Duodenal mucosa (tissue), 2 donors: ENCODE results near the gene GPR4.
A peak's percentile ranks its signal among the peaks of the same experiment; 100 is the strongest.
"Not testable (repeated sequence)": the region's sequence is repeated elsewhere in the genome, so short reads cannot be mapped to it uniquely, and the experiment has no call there.

Experiments used
- H3K27ac ChIP-seq: one replicate; pipeline ENCODE4 v1.7.0; 2013; ENCODE audit warnings: low read depth, low read length
- H3K27me3 ChIP-seq, 2 donors: one replicate each; pipeline ENCODE4 v1.7.0; 2013; ENCODE audit warnings: low read length in 2 of 2, control low read depth in 1 of 2; ENCODE audit not compliant: insufficient read depth in 2 of 2, control insufficient read depth in 1 of 2
- H3K36me3 ChIP-seq, 2 donors: one replicate each; pipeline ENCODE4 v1.7.0; 2013; ENCODE audit warnings: low read length in 2 of 2, control low read depth in 1 of 2; ENCODE audit not compliant: insufficient read depth in 2 of 2, control insufficient read depth in 1 of 2
- H3K4me1 ChIP-seq, 2 donors: one replicate each; pipeline ENCODE4 v1.7.0; 2013; ENCODE audit warnings: low read length in 2 of 2, control low read depth in 1 of 2; ENCODE audit not compliant: insufficient read depth in 2 of 2, control insufficient read depth in 1 of 2
- H3K4me3 ChIP-seq, 2 donors: one replicate each; pipeline ENCODE4 v1.7.0; 2013; ENCODE audit warnings: low read length in 2 of 2, low read depth in 1 of 2
- H3K9ac ChIP-seq, 2 donors: one replicate each; pipeline ENCODE4 v1.7.0; 2013; ENCODE audit warnings: low read length in 2 of 2, low read depth in 1 of 2
- H3K9me3 ChIP-seq, 2 donors: one replicate each; pipeline ENCODE4 v1.7.0; 2013; ENCODE audit warnings: low read length in 2 of 2, control low read depth in 1 of 2; ENCODE audit not compliant: control insufficient read depth in 1 of 2

Gene GPR4

DNA sequence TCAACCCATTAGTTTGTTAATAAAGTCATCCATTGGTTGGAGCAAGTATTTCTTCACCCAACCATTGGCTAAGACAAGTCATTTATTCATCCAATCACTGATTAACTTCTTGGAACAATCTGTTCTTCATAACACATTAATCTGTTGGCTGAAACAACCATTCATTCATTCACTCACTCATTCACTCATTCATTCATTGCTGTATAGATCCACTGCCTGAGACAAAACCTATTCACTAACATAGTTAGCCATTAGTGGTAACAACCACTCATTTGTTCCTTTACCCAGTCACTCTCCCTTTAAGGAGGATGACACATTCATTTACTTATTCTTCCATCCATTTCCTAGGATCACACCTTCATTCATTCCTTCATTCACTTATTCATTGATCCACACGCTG is 22.0 kb upstream of the GPR4 start:
- H3K9ac ChIP-seq = no peak overlapping the region
- H3K36me3 ChIP-seq = peaks cover 4 to 52% of the 10 kb centered on the region in 2 donors
- no peak overlapping the region for H3K27ac ChIP-seq
- no peak overlapping the region for H3K4me3 ChIP-seq
- H3K27me3 ChIP-seq = no peaks in the 10 kb centered on the region
- H3K4me1 ChIP-seq = no peaks in the 10 kb centered on the region
- H3K9me3 ChIP-seq = no peaks in the 10 kb centered on the region

DNA sequence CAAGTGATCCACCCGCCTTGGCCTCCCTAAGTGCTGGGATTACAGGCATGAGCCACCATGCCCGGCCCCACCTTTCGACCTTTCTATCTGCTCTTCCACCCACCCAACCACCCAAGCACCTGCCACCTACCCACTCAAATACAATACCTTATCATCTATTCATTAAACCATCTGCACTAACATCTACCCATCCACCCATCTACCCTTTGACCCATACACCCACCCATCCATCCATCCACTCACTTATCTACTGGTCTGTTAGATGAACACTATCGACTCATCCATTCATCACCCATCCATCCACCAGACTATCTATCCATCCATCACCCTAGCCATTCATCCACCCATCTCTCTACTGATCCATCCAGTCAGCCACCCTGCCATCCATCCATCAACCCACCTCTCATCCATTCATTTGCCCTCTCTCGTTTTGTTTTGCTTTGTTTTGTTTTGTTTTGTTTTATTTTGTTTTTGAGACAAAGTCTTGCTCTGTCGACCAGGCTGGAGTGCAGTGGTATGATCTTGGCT is 20.0 kb upstream of the GPR4 start:
- Histone ChIP-seq H3K27me3 (no peaks in the 10 kb centered on the region), H3K9me3 (no peaks in the 10 kb centered on the region), H3K9ac (no peak overlapping the region), H3K27ac (no peak overlapping the region), H3K36me3 (peaks cover 4 to 51% of the 10 kb centered on the region in 2 donors), H3K4me1 (no peaks in the 10 kb centered on the region), H3K4me3 (no peak overlapping the region)

DNA sequence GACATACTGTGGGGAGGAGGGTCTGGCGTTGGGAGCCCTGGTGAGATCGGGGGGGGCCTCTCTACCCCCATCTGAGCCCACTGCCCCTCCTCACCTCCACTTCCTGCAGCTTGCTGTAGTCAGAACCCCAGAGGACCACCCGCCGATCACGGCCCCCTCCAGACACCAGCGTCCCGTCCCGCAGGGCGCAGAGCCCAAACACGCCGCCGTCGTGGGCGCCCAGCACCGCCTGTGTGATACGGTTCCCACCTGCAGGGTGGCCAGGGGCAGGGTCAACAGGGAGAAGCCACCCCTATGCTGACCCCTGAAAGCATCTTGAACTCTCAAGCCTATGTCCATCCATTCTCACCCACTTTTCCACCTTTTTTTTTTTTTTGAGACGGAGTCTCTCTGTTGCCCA is 19.4 kb upstream of the GPR4 start:
- no peaks in the 10 kb centered on the region for H3K4me1 ChIP-seq
- no peak overlapping the region for H3K9ac ChIP-seq
- peaks cover 2 to 51% of the 10 kb centered on the region in 2 donors for H3K36me3 ChIP-seq
- no peak overlapping the region for H3K4me3 ChIP-seq
- H3K27me3 ChIP-seq = no peaks in the 10 kb centered on the region
- H3K27ac ChIP-seq = no peak overlapping the region
- no peaks in the 10 kb centered on the region for H3K9me3 ChIP-seq

DNA sequence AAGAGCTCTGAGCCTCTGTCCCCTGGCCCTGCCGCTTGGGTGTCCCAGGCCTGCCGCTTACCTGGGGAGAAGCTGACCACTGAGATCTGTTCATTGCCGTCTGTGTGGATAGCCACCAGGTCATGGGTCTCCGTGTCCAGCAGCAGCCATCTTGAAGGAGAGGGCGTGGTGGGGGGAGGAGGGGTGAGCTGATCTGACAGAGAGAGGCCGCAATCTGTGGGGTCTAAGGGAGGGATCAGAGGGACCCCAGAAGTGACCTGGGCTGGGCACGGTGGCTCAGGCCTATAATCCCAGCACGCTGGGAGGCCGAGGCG is 14.6 kb upstream of the GPR4 start:
- H3K36me3 ChIP-seq = peaks cover 0 to 57% of the 10 kb centered on the region in 2 donors

DNA sequence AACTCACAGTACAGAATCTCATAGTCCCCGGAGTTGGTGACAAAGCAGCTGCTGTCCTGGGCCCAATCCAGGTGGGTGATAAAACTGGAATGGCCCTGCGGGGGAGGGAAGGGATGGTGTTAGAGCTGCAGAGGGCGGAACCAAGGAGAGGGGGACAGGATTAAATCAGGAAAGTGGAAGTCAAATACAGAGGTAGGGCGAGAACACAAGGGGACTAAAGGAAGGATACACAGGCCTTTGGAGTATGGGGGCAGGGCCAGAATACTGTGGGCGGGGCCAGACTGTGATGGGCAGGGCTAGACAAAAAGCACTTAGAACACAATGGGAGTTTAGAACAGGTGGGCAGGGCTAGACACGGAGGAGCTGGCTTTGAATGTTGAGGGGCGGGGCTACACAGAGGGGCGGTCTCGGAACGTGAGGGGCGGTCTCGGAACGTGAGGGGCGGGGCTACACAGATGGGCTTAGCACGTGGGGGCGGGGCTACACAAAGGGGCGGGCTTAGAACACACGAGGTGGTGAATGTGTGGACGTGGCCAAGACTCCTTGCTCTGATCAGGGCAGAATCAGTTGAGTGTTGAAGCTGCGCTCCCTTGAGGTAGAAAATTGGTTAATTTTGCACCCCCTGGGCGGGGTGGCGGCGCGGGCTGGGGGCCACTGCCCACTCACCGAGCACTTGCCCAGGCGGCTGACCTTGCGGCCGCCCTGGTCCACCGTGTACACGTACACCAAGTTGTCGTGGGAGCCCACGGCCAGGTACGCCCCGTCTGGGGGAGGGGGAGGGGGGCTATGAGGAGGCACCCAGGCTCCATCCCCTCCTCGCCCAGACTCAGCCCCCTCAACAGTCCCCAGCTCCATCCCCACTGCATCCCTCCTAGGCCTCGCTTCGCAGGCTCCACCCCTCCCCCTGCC is 14.0 kb upstream of the GPR4 start:
- Histone ChIP-seq H3K27me3 (no peaks in the 10 kb centered on the region), H3K4me3 (peak overlapping the region in 1 of 2 donors; percentile 47), H3K4me1 (peaks cover 12 to 13% of the 10 kb centered on the region in 2 donors), H3K9ac (no peak overlapping the region), H3K9me3 (no peaks in the 10 kb centered on the region), H3K36me3 (peaks cover 0 to 53% of the 10 kb centered on the region in 2 donors), H3K27ac (peak overlapping the region; percentile 56)

More for the DNA sequence above, 14.6 kb upstream of the GPR4 start:
- no peaks in the 10 kb centered on the region for H3K9me3 ChIP-seq
- H3K4me1 ChIP-seq = peaks cover 12 to 13% of the 10 kb centered on the region in 2 donors
- H3K27me3 ChIP-seq = no peaks in the 10 kb centered on the region
- H3K27ac ChIP-seq = no peak overlapping the region
- H3K9ac ChIP-seq = no peak overlapping the region
- H3K4me3 ChIP-seq = no peak overlapping the region

DNA sequence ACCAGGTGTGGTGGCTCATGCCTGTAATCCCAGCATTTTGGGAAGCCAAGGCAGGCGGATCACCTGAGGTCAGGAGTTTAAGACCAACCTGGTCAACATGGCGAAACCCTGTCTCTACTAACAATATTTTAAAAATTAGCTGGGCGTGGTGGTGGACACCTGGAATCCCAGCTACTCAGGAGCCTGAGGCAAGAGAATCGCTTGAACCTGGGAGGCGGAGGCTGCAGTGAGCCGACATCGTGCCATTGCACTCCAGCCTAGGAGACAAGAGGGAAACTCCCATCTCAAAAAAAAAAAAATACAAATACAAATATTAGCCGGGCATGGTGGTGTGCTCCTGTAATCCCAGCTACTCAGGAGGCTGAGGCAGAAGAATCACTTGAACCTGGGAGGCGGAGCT is 13.0 kb upstream of the GPR4 start:
- peaks cover 12 to 13% of the 10 kb centered on the region in 2 donors for H3K4me1 ChIP-seq
- H3K9ac ChIP-seq, H3K9me3 ChIP-seq, H3K27me3 ChIP-seq, H3K4me3 ChIP-seq: not testable (repeated sequence)
- peak overlapping the region; percentile 73 for H3K27ac ChIP-seq
- H3K36me3 ChIP-seq = peaks cover 0 to 52% of the 10 kb centered on the region in 2 donors

DNA sequence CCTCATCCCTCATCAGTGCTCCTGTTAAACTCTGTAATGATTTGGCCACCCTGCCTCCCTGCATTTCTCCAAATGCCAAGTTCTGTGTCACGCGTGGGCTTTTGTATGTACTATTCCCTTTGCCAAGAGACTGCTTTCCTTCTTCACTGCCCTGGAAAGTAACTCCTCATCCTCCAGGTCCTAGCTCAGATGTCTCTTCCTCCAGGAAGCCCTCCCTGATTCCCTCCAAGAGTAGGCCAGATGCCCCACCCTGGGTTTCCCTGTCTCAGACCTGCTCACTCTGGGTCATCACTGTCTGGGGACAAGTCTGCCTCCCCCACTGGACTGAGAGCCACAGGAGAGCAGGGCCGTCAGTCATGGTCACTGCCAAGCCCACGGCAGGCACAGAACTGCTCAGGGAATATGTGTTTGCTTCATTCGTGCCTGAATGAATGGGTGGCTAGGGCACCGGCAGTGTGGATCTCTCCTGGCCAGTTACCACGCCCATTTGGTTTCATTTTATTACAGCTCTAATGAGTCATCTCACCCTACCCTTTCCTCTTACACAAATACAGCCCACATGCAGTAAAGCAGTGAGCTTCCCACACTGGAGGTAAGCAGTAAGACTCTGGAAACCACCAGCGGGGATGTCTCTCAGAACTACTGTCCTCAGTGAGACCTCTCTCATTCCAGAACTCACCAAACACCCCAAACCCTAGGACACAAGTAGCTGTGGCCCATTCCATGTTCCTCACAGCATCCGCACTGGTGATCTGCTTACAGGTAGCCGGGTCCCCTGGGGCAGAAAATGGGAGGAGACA is 12.1 kb upstream of the GPR4 start:
- peaks cover 5 to 49% of the 10 kb centered on the region in 2 donors for H3K36me3 ChIP-seq
- peak overlapping the region; percentile 2 to 58 for H3K9ac ChIP-seq

DNA sequence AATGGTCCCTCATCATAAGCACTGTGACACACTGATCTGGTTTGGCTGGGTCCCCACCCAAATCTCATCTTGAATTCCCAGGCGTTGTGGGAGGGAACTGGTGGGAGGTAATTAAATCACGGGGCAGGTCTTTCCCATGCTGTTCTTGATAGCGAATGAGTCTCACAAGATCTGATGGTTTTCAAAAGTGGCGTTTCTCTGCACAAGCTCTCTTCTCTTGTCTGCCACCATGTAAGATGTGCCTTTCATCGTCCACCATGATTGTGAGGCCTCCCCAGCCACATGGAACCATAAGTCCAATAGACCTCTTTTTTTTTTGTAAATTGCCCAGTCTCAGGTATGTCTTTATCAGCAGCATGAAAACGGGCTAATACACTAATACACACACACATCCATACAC is 6.9 kb upstream of the GPR4 start:
- Histone ChIP-seq H3K9ac (no peak overlapping the region), H3K27ac (no peak overlapping the region), H3K9me3 (no peaks in the 10 kb centered on the region), H3K36me3 (peaks cover 5 to 35% of the 10 kb centered on the region in 2 donors), H3K4me1 (peaks cover 12 to 13% of the 10 kb centered on the region in 2 donors), H3K27me3 (no peaks in the 10 kb centered on the region), H3K4me3 (no peak overlapping the region)

More for the DNA sequence above, 12.1 kb upstream of the GPR4 start:
- Histone ChIP-seq H3K27ac (peak overlapping the region; percentile 73), H3K27me3 (no peaks in the 10 kb centered on the region), H3K4me1 (peaks cover 12 to 13% of the 10 kb centered on the region in 2 donors), H3K4me3 (peak overlapping the region in 1 of 2 donors; percentile 38), H3K9me3 (no peaks in the 10 kb centered on the region)

DNA sequence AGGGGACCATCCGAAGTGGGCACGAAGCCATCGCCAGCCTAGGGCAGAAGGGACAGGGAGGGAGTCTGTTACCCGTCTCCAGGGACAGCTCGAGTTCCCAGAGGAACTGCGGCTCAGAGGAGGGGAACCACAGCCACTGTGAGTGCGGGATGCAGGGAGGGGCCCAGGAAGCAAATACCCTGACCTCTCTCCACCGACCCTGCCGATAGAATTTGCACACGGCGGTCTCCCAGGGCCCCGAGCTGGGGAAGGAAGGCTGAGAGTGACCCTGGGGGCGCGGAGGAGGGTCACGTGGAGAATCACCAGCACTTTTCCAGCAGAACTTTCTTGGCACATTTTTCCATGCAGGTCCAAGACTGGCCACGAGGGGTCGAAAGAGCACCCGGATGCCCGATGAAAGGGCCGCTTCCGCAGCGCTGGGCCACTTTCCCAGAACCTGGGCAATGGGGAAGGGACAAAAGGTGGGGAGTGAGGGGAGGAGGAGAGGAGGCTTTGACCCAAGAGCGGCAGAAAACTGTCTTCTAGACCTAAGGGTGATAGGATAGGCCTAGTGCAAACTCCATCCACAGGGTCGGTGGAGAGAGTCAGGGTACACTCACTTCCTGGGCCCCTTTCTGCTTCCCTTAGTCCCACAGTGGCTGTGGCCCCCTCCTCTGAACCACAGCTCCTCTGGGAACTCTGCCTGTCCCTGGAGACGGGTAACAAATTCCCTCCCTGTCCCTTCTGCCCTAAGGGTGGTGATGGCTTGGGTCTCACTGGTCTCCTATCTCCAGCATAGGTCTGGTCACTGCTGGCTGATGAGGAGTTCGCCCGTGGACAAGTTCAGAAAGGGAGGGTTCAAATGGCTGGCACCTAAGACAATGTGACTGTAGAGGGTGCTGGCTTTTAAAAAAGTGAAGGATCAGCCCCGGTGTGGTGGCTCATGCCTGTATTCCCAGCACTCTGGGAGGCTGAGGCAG is 5.3 kb upstream of the GPR4 start:
- Histone ChIP-seq H3K27ac (no peak overlapping the region), H3K9ac (peak overlapping the region; percentile 16 to 57), H3K4me3 (peak overlapping the region; percentile 6 to 36), H3K9me3 (no peaks in the 10 kb centered on the region), H3K36me3 (peaks cover 5 to 20% of the 10 kb centered on the region in 2 donors), H3K27me3 (peaks cover 3 to 6% of the 10 kb centered on the region in 2 donors), H3K4me1 (peaks cover 9% of the 10 kb centered on the region in 2 donors)
